HG03457 (cell line): ENCODE data around the gene MIDN.

Source experiments
- ATAC-seq: cut with Tn5 transposase; IDR thresholded peaks from one replicate; pipeline ENCODE4 v1.9.1; 2021; ENCODE audit warnings: moderate number of reproducible peaks; ENCODE audit not compliant: unreplicated experiment

Gene MIDN

DNA sequence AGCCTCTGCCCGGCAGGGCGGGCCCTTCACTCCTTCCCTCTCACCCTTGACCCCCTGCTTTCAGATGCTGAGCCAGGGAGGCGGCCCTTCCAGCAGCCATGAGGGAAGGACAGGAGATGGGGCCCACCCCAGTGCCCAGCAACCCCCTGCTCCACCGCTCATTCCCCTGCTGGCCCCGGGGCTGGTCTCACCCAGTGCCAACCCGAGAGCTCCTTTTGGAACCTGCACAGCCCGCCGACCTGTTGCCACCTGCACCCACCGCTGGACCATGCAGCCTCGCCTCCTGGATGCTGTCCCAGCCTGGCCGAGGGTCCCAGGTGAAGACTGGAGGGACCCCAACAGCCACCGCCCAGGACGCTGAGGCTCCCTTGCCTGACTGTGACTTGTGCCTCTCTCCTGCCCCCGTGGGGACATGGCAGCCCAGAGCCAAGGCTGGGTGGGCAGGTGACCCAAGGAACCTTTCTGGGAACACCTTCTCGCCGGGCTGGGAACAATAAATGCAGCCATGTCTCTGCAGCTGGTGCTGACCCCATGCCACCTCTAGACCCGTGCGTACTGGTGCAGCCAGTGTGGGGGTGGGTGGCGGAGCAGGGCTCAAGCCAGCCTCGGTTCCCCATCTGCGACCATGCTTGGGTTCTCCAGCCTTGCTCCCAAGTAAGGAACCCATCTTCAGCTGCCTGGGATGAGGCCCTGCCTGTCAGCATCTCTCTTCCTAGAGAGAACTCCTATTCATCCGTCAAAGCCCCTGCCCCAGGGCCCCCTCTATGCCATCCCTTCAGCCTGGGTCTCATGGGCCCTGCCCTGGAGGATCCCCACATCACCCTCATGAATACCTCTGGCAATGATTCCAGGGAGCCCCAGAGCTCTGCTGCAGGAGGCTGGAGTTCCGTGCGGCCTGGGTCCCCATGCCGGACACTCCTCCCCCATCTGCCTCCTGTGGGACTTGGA lies 30.6 kb downstream of the MIDN start:
- no peak for ATAC-seq

DNA sequence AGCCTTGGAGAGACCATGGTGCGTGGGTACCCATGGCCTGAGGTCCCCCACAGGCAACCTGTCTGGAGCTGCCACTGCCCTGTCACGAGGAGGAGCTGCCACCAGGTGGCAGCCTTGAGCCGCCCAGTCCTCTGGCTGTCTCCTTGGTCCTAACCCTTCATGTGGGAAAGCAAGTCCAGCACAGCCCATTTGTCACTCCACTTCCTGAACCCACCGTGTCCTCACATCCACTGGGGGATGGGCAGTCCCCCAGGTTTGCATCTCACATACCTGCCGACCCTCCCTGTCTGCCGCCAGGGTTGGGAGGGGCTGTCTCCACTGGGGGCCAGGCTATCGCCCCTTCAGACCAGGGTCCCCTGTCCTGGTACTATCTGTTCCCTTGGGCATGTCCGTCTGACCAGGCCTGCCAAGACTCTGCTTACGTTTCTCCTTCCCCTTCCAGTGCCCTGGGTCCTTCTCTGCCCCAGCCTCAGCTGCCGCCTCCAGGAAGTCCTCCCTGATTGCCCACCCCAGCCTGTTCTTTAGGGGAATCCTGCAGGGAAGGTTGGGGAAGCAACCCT lies 31.5 kb downstream of the MIDN start:
- no peak for ATAC-seq

DNA sequence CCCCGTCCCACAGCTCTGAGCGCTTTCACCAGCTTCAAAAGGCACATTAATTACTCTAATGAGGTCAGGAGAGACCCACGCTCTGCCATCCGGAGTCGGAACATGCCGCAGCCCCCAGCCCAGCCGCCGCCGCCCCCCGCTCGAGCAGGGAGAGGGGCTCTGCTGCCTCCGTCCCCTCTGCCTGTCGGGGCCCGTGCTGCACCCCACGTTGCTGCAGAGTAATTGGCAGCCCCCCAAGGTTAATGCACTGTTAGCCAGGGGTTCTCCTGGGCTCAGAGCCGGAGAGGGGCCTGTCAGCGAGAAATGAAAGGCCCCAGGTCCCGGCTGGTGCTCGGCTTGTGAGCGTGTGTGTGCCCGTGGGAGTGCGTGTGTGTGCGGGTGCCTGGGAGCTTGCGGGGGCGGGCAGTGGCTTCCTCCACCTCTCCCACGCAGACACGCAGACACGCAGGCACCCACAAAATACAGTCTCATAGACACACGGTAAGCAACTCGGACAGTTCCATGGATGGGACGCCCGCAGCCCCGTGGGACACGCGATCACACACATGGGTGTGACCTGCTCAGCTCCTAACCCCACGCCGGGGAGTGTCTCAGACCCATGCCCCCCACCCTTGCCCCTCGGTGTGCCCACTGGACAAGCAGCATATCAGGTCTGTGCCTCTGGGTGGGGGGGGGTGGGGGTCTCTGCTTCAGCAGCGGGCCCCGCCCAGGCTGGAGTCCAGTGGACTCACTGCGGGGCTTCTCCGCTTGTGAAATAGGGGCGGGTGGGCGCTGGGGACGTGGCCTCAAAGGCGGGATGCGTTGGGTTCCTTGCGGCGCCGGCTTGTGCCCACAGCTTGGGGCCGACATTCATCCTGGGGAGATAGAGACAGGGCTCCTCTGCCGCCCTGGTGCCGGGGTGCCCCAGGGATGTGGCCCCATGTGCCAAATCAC lies 32.5 kb downstream of the MIDN start:
- ATAC-seq, result no peak

DNA sequence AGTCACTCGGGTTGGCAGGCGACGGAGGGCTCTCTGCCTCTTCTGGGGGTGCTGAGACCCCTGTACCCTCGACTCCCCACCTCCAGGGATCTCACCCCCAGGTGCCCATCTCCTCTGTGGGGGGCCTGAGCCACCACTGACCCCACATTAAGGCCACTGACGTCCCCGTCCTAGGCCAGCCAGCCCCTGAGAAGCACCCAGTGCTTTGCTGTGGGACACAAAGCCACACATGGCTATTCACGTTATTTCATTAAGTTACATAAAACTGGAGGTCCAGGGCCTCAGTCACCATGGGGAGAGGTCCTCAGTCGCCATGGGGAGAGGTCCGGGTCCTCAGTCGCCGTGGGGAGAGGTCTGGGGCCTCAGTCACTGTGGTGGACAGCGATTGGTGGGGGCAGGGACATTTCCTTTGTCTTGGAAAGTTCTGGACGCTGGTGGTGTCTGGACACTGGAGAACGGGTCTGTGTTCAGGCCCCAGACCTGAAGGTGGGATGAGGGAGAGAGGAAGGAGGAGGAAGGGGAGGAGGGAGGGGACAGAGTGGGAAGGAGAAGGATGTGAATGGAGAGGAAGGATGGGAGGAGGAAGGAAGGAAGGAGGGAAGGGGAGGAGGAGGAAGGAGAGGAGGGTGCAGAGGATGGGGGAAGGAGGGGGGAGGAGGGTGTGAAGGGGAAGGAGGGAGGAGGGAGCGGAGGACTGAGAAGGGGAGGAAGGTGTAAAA lies 33.3 kb downstream of the MIDN start:
- no peak for ATAC-seq

DNA sequence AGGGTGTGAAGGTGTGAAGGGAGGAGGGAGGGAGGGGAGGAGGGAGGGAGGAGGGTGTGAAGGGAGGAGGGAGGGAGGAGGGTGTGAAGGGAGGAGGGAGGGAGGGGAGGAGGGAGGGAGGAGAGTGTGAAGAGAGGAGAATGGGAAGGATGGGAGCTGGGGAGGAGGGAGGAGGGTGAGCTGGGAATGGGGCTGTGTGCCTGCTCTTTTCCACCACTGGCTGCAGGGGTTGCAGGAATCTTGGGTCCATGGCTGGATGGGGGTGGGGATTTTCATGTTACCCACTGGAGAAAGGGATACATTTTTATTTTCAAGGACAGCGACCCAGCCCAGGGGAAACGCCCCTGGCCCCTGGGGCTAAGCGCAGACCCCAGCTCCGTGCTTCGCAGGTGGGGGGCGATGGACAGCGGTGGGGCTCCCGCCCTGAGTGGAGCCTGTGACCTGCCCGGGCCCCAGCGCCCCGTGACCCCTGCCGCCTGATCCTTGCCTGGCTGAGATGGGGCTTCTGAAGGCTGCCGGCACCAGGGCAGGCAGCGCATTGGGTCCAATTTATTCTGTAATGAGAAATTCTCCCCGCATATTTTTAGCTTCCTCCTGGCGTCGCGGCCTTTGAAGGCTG lies 34.3 kb downstream of the MIDN start:
- ATAC-seq, result no peak

DNA sequence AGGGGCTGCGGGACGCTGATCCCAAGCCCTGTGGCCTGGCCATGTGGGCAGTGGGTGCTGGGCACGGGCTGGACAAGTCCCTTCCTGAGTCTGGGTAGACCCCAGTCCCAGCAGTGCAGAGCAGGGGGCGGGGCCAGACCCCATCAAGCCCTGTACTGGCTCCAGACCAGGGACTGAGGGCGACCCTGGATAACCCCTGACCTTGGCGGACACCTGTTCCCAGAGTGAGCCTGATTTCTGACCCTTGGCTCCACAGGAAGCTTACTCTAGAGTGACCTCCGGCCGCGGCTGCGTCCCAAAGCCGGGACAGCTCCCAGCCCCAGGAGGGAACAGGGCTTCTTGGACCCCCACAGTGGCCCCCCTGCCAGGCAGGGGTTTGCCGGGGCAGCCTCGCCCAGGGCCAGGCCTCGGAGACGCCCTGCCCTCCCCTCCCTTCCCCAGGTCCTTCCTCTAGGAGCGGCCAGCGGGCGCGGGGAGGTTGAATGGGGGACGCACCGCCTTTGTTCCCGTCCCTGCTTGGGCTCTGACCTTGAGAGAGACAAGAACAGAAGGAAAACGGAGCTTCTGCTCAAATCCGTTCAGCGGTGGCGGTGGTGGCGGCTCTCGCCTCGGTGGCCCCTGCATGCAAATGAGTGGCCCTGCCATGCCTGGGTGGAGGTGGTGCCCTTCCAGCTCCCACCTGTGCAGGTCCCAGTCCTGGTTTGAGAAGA lies 35.0 kb downstream of the MIDN start:
- ATAC-seq, result no peak

DNA sequence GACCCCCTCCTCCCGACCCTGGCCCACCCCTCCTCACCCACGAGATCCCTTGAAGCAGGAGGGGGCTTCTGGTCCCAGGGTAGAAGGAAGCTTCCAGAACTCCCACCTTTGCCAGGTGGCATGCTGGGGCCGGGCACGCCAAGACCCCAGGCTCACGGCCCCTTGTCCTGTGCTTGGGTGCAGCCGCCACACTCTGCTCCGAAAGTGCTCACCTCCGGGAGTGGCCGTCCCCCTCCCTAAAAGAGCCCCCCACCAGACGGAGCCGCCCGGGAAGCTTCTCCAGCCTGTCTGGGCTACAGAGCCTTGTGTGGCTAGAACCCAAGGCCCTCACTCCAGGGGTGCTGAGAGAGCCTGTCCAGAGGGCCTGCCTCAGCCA lies 35.5 kb downstream of the MIDN start:
- no peak for ATAC-seq

DNA sequence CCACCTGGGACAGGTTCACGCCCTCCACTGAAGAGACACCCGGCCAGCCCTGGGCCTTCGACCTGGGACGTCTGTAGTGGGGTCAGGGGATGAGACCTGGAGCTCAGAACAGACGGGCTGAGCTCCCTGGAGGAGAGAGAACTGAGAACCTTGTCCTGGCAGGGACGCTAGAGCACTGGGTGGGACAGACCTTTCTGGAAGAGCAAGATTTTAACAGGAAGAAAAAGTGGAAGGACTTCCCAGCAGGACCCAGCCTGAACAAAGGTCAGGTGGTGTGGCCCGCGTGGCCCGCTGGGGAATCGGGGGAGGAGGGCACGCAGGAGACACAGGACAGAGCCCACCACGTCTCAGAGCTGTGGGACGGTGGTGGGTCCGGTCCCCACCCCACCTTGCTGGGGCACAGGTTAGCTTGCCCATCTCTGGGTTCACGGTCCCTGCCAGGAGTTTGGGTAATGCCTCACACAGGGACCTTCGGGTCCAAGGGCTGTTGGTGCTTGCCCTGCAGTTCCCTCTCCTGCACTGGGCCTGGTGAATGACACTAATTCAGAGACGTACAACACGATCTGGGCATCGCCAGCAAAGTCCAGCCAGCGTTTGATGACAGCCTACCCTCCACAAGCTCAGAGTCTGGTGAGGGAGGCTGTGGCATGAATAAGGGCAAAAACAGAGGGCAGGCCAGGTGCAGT lies 36.1 kb downstream of the MIDN start:
- ATAC-seq, result no peak

DNA sequence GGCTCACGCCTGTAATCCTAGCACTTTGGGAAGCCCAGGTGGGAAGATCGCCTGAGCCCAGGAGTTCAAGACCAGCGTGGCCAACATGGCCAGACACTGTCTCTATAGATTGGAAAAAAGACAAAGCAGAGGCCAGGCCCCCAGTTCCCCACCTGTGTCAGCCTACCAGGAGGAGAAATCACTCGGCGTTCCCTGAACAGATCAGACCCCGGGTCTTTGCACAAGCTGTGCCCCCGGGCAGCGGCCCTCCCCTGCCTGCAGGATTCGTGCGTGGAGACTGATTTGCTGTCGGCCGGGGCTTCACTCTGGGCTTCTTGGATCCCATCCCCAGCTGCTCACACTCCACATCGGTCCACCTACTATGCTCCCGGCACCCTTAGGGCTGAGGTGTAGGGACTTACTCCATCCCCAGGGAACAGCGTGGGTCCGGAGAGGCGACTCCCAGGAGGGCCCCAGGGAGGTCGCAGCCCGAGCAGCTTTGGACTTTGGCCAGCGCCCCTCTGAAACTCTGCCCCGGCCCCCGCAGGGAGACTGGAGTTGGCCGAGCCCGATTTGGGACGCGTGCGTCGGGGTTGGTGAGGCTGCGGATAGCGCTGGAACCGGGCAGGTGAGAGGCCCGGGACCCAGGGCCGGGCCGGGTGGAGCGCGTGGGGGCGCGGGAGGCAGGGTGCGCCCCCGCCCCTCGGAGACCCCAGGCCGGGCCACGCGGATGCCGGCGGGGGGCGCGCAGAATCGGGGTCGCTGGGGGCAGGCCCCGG lies 36.8 kb downstream of the MIDN start:
- ATAC-seq, result no peak

DNA sequence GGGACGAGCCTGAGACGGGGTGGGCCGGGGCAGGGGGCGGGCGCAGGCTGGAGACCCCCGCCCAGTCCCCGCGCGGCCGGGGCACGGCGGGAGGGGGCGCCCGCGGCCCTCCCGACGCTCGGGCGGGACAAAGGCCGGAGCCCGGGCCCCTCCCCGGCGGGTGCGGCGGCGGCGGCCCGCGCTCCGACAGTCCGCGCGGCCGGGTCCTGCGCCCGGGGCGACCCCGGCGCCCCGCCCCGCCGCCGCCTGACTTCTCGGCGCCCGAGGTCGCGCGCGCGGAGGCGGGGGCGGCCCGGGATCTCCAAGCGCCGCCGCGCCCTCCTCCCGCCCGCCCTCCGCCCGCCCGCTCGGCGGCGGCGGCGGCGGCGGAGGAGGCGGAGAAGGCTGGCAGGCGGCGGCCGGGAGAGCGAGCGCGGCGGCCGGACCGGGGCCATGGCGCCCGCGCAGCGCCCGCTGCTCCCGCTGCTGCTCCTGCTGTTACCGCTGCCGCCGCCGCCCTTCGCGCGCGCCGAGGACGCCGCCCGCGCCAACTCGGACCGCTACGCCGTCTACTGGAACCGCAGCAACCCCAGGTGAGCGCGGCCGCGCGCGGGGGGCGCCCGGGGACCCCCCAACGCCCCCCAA lies 37.5 kb downstream of the MIDN start, which contains the start of gene EFNA2:
EFNA2 (plus strand) TSS at position 137 of the 624 bp plus-strand sequence; CDS start at position 433, 296 bp downstream.
- ATAC-seq, result no peak

DNA sequence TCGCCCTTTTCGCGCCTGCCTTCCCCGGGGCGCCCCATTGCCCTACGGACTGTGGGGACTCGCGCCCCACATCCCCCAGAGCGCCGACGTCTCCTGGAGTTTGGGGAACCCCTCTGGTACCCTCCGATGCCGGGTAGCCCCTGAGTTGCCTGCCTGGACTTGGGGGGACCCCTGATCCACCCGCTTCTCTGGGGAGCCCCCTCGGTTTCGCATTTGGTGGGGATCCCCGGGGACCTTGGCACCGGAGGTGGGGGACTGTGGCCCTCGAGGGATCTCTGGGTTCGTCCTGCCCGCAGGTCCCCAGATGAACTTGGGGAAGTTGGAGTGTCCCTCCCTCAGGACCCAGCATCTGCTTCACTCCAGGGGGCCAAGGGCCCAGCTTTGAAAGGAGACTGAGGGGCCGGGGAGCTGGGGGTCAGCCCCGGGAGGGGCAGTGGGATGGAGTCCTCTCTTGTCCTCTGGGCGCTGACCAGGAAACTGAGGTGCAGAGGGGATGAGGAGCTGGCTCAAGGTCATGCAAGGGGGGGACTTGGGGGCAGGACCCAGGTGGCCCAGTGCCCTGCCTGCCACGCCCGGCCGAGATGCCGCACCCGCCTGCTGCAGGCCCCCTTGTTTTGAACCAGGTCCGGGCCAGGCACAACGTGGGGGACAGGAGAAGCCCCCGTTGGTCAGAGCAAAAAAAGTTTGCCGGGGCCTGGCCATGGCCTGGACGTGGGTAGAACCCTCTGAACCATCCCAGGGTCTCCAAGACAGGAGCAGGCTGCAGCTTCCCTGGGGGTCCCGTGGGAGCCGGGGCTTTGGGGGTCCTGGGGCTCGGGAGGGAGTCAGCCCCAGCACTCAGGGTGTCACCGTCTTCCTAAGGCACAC lies 38.3 kb downstream of the MIDN start:
- no peak for ATAC-seq

DNA sequence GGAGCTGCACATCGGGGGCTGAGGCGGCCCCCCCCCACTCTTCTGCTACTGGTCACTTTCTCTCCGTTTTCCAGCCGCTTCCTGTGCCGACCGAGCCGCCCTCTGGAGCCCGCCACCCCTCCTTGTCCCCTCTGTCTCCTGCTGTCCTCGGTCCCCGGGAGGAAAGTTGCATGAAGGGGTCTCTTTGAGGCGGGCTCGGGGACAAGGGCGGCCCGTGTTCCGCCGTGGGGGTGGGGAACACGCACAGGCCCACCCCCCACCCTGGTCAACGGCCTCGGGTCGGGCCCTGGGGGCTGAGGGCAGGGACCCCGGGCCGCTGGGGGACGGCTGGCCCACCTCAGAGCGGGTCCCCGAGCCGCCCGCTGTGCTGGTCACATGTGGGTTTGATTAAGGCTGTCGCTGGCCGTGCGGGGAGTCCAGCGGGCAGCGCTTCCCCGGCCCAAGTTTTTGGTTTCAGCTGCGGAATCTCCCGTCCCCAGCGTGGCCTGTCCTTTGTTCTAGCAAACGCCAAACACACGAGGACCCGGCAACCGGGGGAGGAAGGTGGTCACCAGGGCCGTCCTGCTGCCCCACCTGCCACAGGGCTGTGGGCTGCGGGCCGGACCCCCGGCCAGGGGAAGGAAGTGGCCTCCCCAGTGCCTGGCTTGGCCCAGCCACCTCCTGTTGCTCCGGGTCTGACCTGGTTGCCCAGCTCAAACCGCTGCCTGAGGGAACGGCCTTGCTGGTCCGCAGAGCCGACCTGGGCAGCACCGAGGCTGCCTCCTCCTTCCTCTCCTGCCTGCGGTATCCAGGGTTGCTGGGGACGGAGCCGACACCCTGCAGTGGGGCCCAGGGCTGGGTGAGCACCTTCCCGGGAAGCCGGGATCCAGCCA lies 39.2 kb downstream of the MIDN start:
- no peak for ATAC-seq

DNA sequence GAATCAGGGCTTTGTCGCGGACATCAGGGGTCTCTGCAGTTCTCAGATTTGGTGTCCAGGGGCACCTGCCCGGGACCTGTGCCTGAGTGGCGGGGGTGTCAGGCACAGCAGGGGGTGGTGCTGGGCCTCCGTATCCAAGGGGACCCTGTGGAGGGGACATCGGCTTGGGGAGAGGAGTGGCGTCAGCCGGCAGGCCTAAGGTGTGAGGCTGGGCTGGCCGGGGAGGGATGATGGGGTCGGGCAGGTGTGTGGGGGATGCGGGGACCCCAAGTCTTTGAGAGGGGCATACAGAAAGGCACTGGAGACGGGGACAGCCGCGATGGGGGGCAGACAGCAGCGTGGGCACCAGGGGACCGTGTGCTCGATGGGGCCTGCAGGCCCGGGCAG lies 39.8 kb downstream of the MIDN start:
- ATAC-seq, result no peak

DNA sequence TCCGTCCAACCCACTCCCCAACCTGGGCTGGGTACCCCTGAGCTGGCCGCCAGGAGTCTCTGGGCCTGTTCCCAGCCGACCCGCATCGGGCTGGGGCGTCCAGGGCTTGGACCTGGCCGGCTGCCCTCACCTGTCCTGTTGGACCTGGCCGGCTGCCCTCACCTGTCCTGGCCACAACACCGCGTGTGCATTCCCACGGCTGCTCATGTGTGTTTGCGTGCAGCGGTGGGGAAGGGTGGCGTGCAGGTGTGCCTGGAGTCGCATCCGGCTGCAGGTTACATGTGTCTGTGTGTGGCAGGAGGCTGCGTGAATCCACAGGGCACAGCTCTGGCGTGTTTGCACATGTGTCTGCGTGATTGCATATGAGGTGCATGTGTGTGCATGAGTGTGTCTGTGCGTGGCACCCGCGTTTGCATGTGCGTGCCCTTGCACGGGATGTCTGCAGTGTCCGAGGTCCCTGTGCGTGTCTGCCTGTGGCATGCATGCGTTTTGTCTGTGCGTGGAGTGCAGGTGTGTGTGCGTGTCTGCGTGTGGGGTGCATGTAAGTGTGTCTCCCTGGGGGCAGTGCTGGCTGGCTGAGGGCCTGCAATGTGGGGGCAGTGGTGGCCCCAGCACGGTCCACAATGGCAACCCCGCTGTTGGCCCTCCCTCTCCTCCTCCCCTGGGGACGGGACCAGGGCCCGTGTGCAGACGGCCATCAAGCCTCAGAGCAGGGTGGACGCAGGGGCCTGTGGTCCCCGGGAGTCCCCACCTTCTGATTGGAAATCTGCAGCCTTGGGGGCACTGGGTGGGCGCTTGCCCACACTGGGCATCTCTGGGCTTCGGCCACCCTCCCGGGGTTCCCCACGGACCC lies 40.7 kb downstream of the MIDN start:
- ATAC-seq, result no peak

DNA sequence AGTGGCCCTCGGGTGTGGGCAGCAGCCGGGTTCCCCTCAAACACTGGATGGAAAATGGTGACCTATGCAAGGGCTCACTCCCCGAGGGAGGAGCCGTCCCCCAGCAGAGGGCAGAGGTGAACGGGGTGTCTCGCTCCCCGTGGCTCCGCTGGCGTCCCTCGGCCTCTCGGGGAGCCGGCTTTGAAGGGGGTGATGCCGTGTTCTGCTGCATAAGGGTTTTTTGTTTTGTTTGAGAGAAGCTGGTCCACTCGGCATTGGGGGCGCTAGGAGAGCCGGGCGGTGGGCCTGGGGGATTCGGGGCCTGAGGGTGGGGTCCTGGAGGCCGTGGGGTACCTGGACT lies 41.3 kb downstream of the MIDN start:
- ATAC-seq, result no peak
